ENCODE results near the gene ACAD11. TPM values are rescaled to one million over a fixed set of nuclear protein-coding genes. Genes with fewer than 3 reads are reported as not detected.

ACAD11 gene
- total RNA-seq, 1 experiment from 2014 or later: 15.4 TPM

- intact Hi-C loops (cut with micrococcal nuclease; ENCODE audit: unreplicated experiment): no loop called here
- Histone ChIP-seq H3K4me1 (ENCODE audit: control insufficient read depth, insufficient read depth, low read length) (no peaks in the 10 kb centered on the region), H3K36me3 (ENCODE audit: control insufficient read depth, insufficient read depth, low read length) (peaks cover 64% of the 10 kb centered on the region), H3K9me3 (ENCODE audit: control insufficient read depth, insufficient read depth, low read depth, low read length) (no peaks in the 10 kb centered on the region), H3K27me3 (ENCODE audit: control insufficient read depth, insufficient read depth, low read length) (no peaks in the 10 kb centered on the region), H3K27ac (ENCODE audit: low read length) (no peak overlapping the region), H3K4me3 (ENCODE audit: low read depth in 2 of 2, low read length in 2 of 2) (no peak overlapping the region)
- no peak for ATAC-seq
- CTCF ChIA-PET: no interaction called here
- in situ Hi-C loops (cut with HindIII; ENCODE audit: low pct_unique_long_range_greater_than_20kb, low sequenced_read_pairs): no loop called here
- no TSS peak for BruUV-seq (replicated peaks)
- DNase-seq (ENCODE audit: low read depth, low spot score): no peak
- TF ChIP-seq TCF7L2 (IDR thresholded peaks at IDR 0.05; ENCODE audit: low read depth, low read length) (no peak), POLR2AphosphoS5 (IDR thresholded peaks at IDR 0.05; ENCODE audit: low read depth, low read length) (no peak), SIN3A (IDR thresholded peaks at IDR 0.05; ENCODE audit: borderline replicate concordance, insufficient read depth, low read depth, low read length) (no peak), REST (IDR thresholded peaks at IDR 0.05; ENCODE audit: insufficient read depth in 1 of 2, low read depth in 2 of 2, low read length in 1 of 2) (no peak)
- TF ChIP-seq, protein P1, sequence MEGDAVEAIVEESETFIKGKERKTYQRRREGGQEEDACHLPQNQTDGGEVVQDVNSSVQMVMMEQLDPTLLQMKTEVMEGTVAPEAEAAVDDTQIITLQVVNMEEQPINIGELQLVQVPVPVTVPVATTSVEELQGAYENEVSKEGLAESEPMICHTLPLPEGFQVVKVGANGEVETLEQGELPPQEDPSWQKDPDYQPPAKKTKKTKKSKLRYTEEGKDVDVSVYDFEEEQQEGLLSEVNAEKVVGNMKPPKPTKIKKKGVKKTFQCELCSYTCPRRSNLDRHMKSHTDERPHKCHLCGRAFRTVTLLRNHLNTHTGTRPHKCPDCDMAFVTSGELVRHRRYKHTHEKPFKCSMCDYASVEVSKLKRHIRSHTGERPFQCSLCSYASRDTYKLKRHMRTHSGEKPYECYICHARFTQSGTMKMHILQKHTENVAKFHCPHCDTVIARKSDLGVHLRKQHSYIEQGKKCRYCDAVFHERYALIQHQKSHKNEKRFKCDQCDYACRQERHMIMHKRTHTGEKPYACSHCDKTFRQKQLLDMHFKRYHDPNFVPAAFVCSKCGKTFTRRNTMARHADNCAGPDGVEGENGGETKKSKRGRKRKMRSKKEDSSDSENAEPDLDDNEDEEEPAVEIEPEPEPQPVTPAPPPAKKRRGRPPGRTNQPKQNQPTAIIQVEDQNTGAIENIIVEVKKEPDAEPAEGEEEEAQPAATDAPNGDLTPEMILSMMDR (IDR thresholded peaks at IDR 0.05): no peak
- POLR2A ChIA-PET: no interaction called here
Measured at GRCh38 chr3:132509096-132509495, 150.5 kb downstream of the ACAD11 start.

Other genes with a start within 250 kb of the ACAD11 start
- 54.2 TPM for gene DNAJC13, start 242.3 kb downstream of the ACAD11 start, total RNA-seq (2021; ENCODE audit: unreplicated experiment)
- not detected for gene ACKR4, start 62.5 kb downstream of the ACAD11 start, total RNA-seq (2021; ENCODE audit: unreplicated experiment)
- 44.0 TPM for gene UBA5, start 520 bp upstream of the ACAD11 start, total RNA-seq (2021; ENCODE audit: unreplicated experiment)
- 34.0 TPM for gene NPHP3, start 62.6 kb upstream of the ACAD11 start, total RNA-seq (2021; ENCODE audit: unreplicated experiment)